Sciatic nerve (tissue), 2 donors: Measurements from ENCODE around the gene THOC6. TPM values are rescaled to one million over a fixed set of nuclear protein-coding genes. Genes with fewer than 3 reads are reported as not detected.

Experiments
- ATAC-seq: fragments of 200-7000 bp; cut with Tn5 transposase; one replicate; pipeline ENCODE4 v1.9.1; 2020; ENCODE audit warnings: mild to moderate bottlenecking, moderate library complexity
- DNase-seq: peaks from one replicate; pipeline ENCODE4 v3.0.0-alpha.2; 2020; ENCODE audit warnings: low spot score
- intact Hi-C: fragments of 100-400 bp; cut with DNase I; formaldehyde crosslinking; loops from one replicate; pipeline ENCODE4 v1.14.2; 2022
- total RNA-seq: library from RNA; stranded (reverse); fragmentation: NEBNext Ultra II Directional; extraction: Animal tissue kit (Norgen Biotek cat#: 25700); gene quantifications from one replicate; pipeline ENCODE4 v1.2.1, GENCODE V29; 2021
- donor health status: DM: no; HTN: no; CAD: no.
- donor health status: DM: no; HTN: no; CAD: no.

Gene THOC6
- total RNA-seq, 1 donor from 2014 or later = 13.6 TPM

DNA sequence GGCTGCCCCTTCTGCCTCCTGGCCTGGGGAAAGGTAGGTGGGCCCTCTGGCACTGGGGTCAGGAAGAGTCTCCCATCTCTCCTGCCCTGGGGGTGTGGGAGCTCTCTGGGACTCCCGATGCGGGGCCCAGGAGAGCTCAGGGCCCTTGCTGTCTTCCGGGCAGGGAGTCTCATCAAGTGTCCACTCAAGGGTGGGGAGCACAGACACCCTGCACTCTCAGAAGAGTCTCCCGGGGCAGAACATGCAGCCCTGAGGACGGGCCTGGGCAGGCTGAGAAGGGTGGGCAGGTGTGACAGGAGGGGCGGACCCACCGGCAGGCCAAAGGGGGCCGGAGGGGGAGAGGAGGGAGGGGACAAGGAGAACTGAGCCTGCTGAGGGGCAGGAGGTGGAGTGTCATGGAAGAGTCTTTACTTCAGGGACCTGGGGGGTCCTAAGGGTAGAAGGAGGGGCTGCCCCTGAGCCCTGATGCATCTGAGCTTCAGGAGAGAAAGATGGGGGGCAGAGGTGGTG, 35.2 kb upstream of the THOC6 start:
- DNase-seq (no peak), ATAC-seq (no peak)
- intact Hi-C loops = no loop called here

- ATAC-seq (no peak), DNase-seq (no peak)
- intact Hi-C loops = no loop called here
Measured at GRCh38 chr16:2990891-2991290, 32.9 kb upstream of the THOC6 start.

- intact Hi-C loops = no loop called here
- peak; percentile 15 for ATAC-seq
Measured at GRCh38 chr16:2991566-2992261, 32.1 kb upstream of the THOC6 start.

GRCh38 chr16:2992383-2993081, 31.3 kb upstream of the THOC6 start:
- DNase-seq (no peak), ATAC-seq (no peak)
- intact Hi-C loops = no loop called here

More at GRCh38 chr16:2991566-2992261, 32.1 kb upstream of the THOC6 start:
- no peak for DNase-seq

GRCh38 chr16:2996298-2996697, 27.5 kb upstream of the THOC6 start:
- no peak for DNase-seq
- intact Hi-C loops = no loop called here
- ATAC-seq = no peak

DNA sequence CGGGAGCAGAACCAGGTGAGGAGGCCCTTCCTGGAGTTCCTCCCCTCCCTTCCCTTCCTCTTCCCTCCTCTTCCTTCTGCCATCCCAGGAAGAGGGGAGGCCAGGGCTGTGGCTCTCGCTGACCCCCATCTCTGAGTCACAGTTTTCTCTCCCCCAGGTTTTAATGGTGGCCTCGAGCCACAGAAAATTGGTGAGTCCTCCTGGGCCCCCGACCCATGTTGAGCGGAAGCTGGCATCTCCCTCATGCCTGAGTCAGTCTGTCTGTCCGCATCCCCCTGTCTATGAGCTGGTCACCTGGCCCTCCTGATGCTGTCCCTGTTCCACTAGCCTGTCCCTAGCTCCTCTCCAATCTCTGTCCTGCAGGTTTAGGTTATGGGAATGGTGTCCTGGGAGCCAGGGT, 23.9 kb upstream of the THOC6 start:
- intact Hi-C loops = no loop called here
- no peak for ATAC-seq
- no peak for DNase-seq

DNA sequence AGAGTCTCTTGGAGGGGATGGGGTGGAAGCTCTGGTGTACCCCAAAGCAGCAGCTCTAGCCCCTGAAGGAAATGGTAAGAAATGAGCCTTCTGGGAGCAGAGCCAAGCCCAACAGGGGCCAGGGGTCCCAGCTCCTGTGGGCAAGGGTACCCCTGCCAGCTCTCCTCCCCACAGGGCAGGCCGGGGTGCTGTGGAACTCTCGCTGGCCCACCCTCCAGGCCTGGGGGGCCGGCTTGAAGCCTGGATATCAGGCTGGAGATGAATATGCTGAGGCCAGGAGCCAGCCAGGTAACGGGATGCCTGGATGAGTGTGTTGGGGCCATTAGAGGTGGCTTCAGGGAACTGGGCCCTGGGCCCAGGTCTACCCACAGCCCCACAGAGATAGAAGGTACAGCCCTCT, 23.3 kb upstream of the THOC6 start:
- DNase-seq = no peak
- intact Hi-C loops = no loop called here
- no peak for ATAC-seq

- intact Hi-C loops = no loop called here
- DNase-seq (no peak), ATAC-seq (no peak)
Measured at GRCh38 chr16:3001316-3001715, 22.5 kb upstream of the THOC6 start.

DNA sequence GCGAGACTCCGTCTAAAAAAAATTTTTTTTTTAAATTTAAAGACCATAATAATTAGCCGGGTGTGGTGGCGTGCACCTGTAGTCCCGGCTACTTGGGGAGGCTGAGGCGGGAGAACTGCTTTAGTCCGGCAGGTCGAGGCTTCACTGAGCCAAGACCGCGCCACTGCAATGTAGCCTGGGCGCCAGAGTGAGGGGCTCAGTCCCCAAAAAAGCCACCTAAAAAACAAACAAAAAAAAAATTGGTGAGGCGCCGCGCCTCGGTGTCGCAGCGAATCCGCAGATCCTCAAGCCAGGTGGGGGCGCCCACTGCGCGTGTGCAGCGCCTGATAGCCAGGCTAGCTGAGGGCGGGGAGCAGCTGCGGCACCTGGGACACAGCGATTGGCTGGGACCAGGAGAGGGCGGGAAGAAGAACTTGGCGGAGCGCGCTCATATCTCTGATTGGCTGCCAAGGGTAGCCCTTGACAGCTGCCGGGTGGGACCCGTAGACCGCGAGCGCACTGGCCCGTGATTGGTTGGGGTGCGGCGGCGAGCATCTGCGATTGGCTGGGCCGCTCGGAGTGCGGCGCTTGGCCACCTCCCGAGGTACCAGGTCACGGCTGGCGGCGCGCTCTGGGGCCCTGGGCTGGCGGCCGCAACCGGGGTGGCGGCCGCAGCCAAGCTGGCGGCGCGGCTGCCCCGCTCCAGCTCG, 20.1 kb upstream of the THOC6 start:
- intact Hi-C loops = no loop called here
- peak; percentile 95 for DNase-seq

DNA sequence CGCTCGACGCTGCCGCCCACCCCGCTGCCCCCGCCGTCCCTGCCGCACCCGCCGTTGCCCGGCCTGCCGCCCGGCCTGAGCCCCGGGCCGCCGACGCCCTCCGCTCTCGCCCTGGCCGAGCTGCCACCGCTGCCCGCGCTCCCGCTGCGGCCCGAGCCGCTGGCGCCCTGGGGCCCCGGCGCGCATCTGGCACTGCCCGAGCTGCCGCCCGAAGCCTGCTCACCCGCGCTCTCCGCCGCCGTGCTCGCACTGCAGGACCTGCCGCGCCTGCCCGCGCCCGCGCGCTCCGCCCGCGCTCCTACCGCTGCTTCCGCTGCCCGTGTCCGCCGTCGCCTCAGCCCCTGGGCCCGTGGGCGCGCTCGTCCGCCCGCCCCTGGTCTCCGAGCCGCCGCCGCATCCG, 19.5 kb upstream of the THOC6 start:
- intact Hi-C loops = no loop called here
- no peak for ATAC-seq
- no peak for DNase-seq

More for the DNA sequence above, 20.1 kb upstream of the THOC6 start:
- peak; percentile 98 for ATAC-seq

DNA sequence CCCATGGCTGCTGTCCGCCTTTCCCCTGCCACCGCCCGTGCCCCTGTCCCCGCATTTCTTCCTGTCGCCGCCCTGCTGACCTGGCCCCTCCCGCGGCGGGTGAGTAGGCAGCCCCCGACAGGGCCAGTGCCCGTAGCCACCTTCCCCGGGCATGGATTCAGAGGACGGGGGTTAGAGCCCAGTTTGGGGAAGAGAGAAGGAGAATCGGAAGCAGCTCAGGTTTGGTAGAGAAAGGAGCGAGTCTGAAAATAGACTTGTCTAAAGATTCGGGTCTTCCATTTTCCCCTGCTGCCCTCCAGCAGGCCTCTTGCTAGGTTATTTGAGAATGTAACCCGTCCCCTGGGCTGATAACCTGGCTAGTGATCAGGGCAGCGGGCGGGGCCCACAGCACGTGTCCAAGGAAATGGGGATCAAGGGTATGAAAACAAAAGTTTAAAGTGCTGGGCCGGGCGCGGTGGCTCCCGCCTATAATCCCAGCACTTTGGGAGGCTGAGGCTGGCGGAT, 19.0 kb upstream of the THOC6 start:
- intact Hi-C loops = no loop called here
- DNase-seq = no peak
- no peak for ATAC-seq

DNA sequence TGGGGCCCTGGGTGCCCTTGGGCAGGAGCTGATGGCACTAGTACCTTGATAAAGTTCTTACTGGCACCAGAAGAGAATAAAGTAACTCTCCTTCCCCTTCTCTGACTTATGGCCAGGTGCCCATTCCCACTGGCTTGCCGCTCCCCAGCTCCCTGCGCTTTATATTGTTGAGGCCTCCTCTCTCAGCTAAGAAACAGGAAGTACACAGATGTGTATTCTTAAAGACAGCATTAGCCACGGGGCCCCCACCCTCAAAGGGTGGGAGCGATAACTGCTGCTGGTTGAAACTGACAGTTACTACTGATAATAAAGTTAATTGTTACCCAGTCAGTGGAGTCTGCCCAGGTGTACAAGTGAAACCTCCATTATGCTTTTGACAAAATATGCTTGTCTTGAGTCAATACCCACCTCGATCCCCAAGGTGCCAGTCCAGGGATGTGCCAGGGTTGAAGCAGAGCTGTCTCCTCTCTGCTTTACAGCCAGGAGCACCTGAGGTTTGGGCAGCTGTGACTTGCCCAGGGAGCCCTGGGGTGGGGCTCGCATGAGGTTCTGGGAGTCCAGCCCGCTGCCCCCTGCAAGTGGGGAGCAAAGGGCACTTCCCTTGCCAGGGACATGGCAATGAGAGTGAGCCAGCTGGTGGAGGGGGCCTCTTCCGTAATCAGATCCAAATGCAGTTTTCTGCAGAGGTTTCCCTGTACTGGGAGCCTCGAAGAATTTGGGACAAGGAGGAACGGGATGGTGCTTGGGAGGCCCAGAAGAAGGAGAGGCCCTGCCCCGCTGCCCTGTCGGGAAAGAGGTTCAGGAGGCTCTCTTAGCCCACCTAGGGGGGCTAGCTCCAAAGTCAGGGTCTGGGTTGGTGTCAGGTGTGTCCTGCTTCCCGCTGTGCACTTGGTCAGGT, 16.5 kb upstream of the THOC6 start:
- intact Hi-C loops = no loop called here
- no peak for ATAC-seq
- no peak for DNase-seq

GRCh38 chr16:3007957-3008689, 15.7 kb upstream of the THOC6 start:
- ATAC-seq = no peak
- no peak for DNase-seq
- intact Hi-C loops = no loop called here

DNA sequence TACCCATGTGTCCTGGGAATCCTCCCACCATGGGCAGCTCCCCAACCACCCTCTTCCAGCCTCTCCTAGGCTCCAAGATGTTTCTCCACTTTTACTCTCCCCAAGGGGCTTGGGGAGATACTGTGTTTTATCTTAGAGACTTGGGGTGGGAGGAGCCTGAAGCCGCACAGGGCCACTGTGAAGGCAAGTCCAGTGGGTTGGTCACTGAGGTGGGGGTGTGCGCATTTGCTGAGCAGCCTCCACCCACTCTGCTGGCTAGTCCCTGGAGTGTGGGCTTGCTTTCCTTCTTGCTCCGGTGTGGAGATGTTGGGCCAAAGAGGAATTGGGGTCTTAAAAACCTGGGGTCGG, 15.2 kb upstream of the THOC6 start:
- intact Hi-C loops = no loop called here
- ATAC-seq (no peak), DNase-seq (no peak)

DNA sequence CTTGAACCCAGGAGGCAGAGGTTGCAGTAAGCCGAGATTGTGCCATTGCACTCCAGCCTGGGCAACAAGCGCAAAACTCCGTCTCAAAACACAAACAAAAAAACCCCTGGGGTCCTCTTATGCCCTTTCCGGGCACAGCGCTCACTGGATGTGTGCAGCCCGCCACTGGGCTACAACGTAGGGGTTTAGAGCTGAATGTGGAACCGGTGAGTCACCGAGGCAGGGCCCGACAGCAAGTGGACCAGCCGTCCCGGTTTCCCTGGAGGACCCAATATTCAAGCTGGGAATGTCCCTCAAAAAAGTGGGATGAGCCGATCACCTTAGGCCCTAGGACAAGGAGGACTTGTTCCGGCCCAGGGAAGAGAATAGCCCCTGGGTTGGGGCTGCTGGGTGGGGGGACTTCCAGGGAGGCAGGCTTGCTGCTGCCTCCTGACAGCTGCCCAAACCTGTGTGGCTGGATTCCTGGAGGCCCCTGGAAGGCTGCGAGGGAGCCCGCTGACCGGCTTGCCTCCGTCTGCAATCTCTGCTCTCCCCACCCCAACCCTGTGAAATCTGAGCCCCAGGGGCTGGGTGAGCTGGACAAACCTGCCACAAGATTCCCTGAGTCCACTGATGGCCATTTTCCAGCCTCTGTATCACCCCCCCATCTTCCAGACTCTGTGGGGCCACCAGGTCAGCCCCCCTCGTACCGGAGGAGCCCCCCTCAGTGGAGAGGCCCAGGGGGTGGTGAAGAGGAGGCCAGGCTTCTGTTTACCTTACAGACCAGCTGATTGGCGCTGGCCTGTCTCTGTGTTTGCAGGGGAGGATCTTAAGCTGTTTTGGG, 14.1 kb upstream of the THOC6 start:
- DNase-seq = no peak
- no peak for ATAC-seq
- intact Hi-C loops = no loop called here

DNA sequence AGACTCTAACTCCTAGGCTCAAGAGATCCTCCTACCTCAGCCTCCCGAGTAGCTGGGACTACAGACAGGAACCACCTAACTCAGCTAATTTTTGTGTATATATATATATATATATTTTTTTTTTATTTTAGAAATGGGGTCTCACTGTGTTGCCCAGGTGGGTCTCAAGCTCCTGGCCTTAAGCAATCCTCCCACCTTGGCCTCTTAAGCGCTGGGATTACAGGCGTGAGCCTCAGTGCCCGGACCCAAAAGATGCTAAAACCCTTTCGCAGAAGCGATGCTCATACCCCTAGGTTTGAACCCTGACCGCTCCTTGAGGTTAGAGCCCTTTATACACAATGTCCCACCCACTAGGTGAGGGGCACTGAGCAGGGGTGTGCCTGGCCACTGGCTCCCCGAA, 13.3 kb upstream of the THOC6 start:
- intact Hi-C loops = no loop called here
- ATAC-seq (no peak), DNase-seq (no peak)

- intact Hi-C loops = no loop called here
- DNase-seq (no peak), ATAC-seq (no peak)
Measured at GRCh38 chr16:3012246-3012645, 11.6 kb upstream of the THOC6 start.
